AG09309 (cell line): Measurements from ENCODE around the gene ZNF593OS.

ENCODE experiments used
- DNase-seq: peaks from one replicate; pipeline ENCODE4 v3.0.0-alpha.2; 2010; ENCODE audit warnings: low read depth
- H3K4me3 ChIP-seq: 2 replicates; pipeline ENCODE4 v1.5.1; 2011; ENCODE audit warnings: mild to moderate bottlenecking, low read depth, low read length, moderate library complexity; ENCODE audit not compliant: control insufficient read depth
- CTCF ChIP-seq: IDR thresholded peaks from 2 replicates; pipeline ENCODE4 v1.5.1; 2011; ENCODE audit warnings: mild to moderate bottlenecking, low read depth, low read length, inconsistent platforms; ENCODE audit not compliant: insufficient read depth, control insufficient read depth; ENCODE audit errors: missing control alignments

The ZNF593OS gene

GRCh38 chr1:26212726-26213125, 41.1 kb upstream of the ZNF593OS start:
- no peak for TF ChIP-seq CTCF
- no peak for DNase-seq
- no peak overlapping the region for H3K4me3 ChIP-seq

- DNase-seq = no peak
- TF ChIP-seq CTCF = no peak
- H3K4me3 ChIP-seq = no peak overlapping the region
Measured at GRCh38 chr1:26210147-26210870, 38.7 kb upstream of the ZNF593OS start.

GRCh38 chr1:26203642-26204318, 32.1 kb upstream of the ZNF593OS start:
- no peak for TF ChIP-seq CTCF
- no peak overlapping the region for H3K4me3 ChIP-seq
- DNase-seq = no peak

GRCh38 chr1:26200413-26200812, 28.8 kb upstream of the ZNF593OS start:
- DNase-seq = no peak
- TF ChIP-seq CTCF = no peak
- no peak overlapping the region for H3K4me3 ChIP-seq

GRCh38 chr1:26197813-26198212, 26.2 kb upstream of the ZNF593OS start:
- H3K4me3 ChIP-seq = no peak overlapping the region
- DNase-seq = no peak
- TF ChIP-seq CTCF = no peak

GRCh38 chr1:26197301-26197700, 25.7 kb upstream of the ZNF593OS start:
- DNase-seq = no peak
- no peak for TF ChIP-seq CTCF
- no peak overlapping the region for H3K4me3 ChIP-seq
